ENCODE data around the gene BRCA1.

The BRCA1 gene

DNA sequence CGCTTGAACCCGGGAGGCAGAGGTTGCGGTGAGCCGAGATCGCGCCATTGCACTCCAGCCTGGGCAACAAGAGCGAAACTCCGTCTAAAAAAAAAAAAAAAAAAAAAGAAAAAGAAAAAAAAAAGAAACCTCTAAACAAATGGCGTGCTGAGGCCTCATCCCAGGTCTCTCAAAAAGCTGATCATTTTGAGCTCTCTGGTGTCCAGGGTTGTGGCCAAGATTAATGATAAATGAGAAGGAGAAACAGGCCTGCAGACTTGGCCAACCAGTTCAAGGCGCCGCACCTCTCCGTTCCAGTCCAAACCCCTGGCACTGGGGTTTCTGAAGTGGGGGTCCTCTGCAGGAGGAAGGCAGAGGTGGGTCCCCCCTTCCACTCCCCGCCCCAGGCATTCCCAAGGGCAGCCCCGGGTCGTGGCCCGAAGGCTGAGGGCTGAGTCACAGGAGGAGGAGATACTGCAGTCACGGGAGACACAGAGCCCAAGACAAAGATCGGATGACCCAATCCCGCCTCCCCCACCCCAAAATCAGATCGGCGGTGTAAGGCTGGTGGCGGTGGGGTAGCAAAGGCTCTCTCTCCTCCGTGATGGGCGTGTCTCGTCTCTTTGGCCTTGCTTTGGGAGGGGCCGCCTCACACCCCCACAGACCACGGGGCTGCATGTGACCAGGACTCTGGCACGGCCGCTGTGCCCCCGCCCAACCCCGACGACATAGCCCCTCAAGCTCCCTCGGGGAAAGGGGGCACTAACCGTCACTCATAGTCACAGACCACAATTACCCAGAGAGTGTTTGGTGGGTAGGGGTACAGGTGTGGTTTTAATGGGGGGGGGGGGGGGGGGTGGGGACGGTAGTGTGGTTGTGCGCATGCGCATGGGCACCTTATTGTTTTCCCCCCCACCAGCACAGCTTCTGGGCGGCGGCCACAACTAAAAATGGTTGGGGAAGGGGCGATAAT, 104.1 kb downstream of the BRCA1 start:
- DNase-seq (ENCODE audit: low read depth in 1 of 2, low spot score in 1 of 2) = peak; percentile 75 to 82
- peak overlapping the region; percentile 93 for H3K27ac ChIP-seq (replicated peaks)
- H3K4me3 ChIP-seq (replicated peaks; ENCODE audit: insufficient read depth, low read length) = peak overlapping the region; percentile 99
- TF ChIP-seq, protein P1, sequence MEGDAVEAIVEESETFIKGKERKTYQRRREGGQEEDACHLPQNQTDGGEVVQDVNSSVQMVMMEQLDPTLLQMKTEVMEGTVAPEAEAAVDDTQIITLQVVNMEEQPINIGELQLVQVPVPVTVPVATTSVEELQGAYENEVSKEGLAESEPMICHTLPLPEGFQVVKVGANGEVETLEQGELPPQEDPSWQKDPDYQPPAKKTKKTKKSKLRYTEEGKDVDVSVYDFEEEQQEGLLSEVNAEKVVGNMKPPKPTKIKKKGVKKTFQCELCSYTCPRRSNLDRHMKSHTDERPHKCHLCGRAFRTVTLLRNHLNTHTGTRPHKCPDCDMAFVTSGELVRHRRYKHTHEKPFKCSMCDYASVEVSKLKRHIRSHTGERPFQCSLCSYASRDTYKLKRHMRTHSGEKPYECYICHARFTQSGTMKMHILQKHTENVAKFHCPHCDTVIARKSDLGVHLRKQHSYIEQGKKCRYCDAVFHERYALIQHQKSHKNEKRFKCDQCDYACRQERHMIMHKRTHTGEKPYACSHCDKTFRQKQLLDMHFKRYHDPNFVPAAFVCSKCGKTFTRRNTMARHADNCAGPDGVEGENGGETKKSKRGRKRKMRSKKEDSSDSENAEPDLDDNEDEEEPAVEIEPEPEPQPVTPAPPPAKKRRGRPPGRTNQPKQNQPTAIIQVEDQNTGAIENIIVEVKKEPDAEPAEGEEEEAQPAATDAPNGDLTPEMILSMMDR (IDR thresholded peaks at IDR 0.05; ENCODE audit: insufficient read depth, low read length) = no peak
- TF ChIP-seq POLR2AphosphoS5 (IDR thresholded peaks at IDR 0.05; ENCODE audit: low read depth) (peak; percentile 74), GABPA (IDR thresholded peaks at IDR 0.05; ENCODE audit: low read depth) (no peak), SPI1 (IDR thresholded peaks at IDR 0.05; ENCODE audit: borderline replicate concordance, low read depth) (no peak)
- TF ChIP-seq, protein P2, sequence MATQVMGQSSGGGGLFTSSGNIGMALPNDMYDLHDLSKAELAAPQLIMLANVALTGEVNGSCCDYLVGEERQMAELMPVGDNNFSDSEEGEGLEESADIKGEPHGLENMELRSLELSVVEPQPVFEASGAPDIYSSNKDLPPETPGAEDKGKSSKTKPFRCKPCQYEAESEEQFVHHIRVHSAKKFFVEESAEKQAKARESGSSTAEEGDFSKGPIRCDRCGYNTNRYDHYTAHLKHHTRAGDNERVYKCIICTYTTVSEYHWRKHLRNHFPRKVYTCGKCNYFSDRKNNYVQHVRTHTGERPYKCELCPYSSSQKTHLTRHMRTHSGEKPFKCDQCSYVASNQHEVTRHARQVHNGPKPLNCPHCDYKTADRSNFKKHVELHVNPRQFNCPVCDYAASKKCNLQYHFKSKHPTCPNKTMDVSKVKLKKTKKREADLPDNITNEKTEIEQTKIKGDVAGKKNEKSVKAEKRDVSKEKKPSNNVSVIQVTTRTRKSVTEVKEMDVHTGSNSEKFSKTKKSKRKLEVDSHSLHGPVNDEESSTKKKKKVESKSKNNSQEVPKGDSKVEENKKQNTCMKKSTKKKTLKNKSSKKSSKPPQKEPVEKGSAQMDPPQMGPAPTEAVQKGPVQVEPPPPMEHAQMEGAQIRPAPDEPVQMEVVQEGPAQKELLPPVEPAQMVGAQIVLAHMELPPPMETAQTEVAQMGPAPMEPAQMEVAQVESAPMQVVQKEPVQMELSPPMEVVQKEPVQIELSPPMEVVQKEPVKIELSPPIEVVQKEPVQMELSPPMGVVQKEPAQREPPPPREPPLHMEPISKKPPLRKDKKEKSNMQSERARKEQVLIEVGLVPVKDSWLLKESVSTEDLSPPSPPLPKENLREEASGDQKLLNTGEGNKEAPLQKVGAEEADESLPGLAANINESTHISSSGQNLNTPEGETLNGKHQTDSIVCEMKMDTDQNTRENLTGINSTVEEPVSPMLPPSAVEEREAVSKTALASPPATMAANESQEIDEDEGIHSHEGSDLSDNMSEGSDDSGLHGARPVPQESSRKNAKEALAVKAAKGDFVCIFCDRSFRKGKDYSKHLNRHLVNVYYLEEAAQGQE (IDR thresholded peaks at IDR 0.05; ENCODE audit: insufficient replicate concordance, low read depth) = no peak
- no peaks in the 10 kb centered on the region for H3K27me3 ChIP-seq (ENCODE audit: insufficient read depth, poor library complexity, severe bottlenecking)

DNA sequence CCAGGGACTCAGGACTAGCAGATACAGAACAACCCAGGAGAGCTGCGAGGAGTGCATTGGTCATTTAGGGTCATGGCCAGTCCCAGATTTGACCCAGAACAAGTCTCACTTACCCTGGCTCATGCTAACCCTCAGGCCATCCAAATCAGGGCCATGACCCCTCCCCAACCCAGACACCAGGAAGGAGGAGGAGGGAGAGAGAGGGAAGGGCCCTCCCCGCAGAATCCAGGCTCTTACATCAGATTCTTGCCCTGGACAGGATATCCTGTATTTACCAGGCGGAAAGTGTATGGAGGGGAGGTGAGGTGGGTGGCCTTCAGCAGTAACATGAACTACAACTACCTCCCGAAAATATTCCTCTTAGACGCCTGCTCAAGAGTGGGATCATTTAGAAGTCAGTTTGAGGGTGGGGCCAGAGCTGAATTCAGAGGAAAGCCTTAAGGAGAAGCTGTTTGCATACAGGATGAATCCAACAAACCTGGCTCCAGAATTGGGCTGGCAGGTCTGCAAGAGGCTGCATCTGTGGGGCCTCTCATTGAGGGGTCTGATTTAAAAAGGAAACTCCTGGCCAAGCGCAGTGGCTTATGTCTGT, 105.0 kb downstream of the BRCA1 start:
- Histone ChIP-seq H3K27me3 (ENCODE audit: insufficient read depth, poor library complexity, severe bottlenecking) (no peaks in the 10 kb centered on the region), H3K4me3 (replicated peaks; ENCODE audit: insufficient read depth, low read length) (peak overlapping the region; percentile 99), H3K27ac (replicated peaks) (peak overlapping the region; percentile 93)
- DNase-seq (ENCODE audit: low read depth in 1 of 2, low spot score in 1 of 2) = peak in 1 of 2 experiments; percentile 81
- no peak for TF ChIP-seq SPI1 (IDR thresholded peaks at IDR 0.05; ENCODE audit: borderline replicate concordance, low read depth)
- TF ChIP-seq, protein P2 (IDR thresholded peaks at IDR 0.05; ENCODE audit: insufficient replicate concordance, low read depth) = no peak
- TF ChIP-seq, protein P1 (IDR thresholded peaks at IDR 0.05; ENCODE audit: insufficient read depth, low read length) = no peak
- peak; percentile 56 for TF ChIP-seq GABPA (IDR thresholded peaks at IDR 0.05; ENCODE audit: low read depth)
- peak; percentile 70; the same call in 1 of the 2 replicates for TF ChIP-seq POLR2AphosphoS5 (IDR thresholded peaks at IDR 0.05; ENCODE audit: low read depth)

DNA sequence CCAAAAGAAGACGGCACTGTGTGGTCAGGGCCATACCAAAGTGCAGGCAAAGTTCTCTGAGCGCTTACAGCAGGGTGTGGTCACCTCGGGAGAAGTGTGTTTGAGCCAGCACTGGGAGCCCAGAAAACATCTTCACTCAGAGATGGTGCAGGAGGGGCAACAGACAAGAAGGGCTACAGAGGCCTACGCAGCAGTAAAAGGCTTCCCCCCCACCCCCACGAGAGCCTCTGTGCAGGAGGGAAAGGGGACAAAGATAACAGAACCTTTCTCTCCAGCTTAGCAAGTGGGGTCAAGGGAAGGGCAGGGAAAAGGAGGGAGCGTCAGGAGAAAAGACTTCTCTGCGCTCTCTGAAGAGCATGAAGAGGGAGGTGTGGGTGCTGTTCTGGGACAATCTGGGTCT, 105.7 kb downstream of the BRCA1 start:
- peak in 1 of 2 experiments; percentile 75 for DNase-seq (ENCODE audit: low read depth in 1 of 2, low spot score in 1 of 2)
- peak overlapping the region; percentile 99 for H3K4me3 ChIP-seq (replicated peaks; ENCODE audit: insufficient read depth, low read length)
- peak overlapping the region; percentile 93 for H3K27ac ChIP-seq (replicated peaks)
- H3K27me3 ChIP-seq (ENCODE audit: insufficient read depth, poor library complexity, severe bottlenecking) = no peaks in the 10 kb centered on the region
- TF ChIP-seq POLR2AphosphoS5 (IDR thresholded peaks at IDR 0.05; ENCODE audit: low read depth) (0 out of 2 replicates have a peak, but pooled peaks have one; percentile 2), GABPA (IDR thresholded peaks at IDR 0.05; ENCODE audit: low read depth) (no peak), SPI1 (IDR thresholded peaks at IDR 0.05; ENCODE audit: borderline replicate concordance, low read depth) (no peak)
- TF ChIP-seq, protein P1 (IDR thresholded peaks at IDR 0.05; ENCODE audit: insufficient read depth, low read length) = no peak
- TF ChIP-seq, protein P2 (IDR thresholded peaks at IDR 0.05; ENCODE audit: insufficient replicate concordance, low read depth) = no peak
